Neuronal stem cell (in vitro differentiated cells): Measurements from ENCODE around the gene MLIP.

Experiments used
- DNase-seq: peaks from one replicate; pipeline ENCODE4 v3.0.0-alpha.2; 2013; ENCODE audit warnings: low spot score
- H2AFZ ChIP-seq: one replicate; pipeline ENCODE4 v1.6.1; 2013; ENCODE audit warnings: mild to moderate bottlenecking, low read length, inconsistent platforms
- H2AK5ac ChIP-seq: 2 replicates; pipeline ENCODE4 v1.6.1; 2013; ENCODE audit warnings: low read depth, mild to moderate bottlenecking, inconsistent platforms, low read length, moderate library complexity, mixed read lengths
- H2BK120ac ChIP-seq: 2 replicates; pipeline ENCODE4 v1.6.1; 2013; ENCODE audit warnings: low read depth, mild to moderate bottlenecking, inconsistent platforms, low read length, moderate library complexity, mixed read lengths
- H2BK12ac ChIP-seq: one replicate; pipeline ENCODE4 v1.6.1; 2013; ENCODE audit warnings: low read length, inconsistent platforms
- H2BK15ac ChIP-seq: 2 replicates; pipeline ENCODE4 v1.6.1; 2013; ENCODE audit warnings: mild to moderate bottlenecking, low read length, inconsistent platforms, mixed read lengths
- H2BK5ac ChIP-seq: one replicate; pipeline ENCODE4 v1.6.1; 2013; ENCODE audit warnings: inconsistent platforms, mild to moderate bottlenecking, low read length, moderate library complexity
- H3K14ac ChIP-seq: one replicate; pipeline ENCODE4 v1.6.1; 2013; ENCODE audit warnings: low read length, inconsistent platforms
- H3K18ac ChIP-seq: 2 replicates; pipeline ENCODE4 v1.6.1; 2013; ENCODE audit warnings: low read length, inconsistent platforms
- H3K23ac ChIP-seq: 2 replicates; pipeline ENCODE4 v1.6.1; 2013; ENCODE audit warnings: low read depth, mild to moderate bottlenecking, mixed read lengths, low read length, inconsistent platforms; ENCODE audit not compliant: poor library complexity
- H3K27ac ChIP-seq: replicated peaks from 3 replicates; pipeline ENCODE4 v1.5.1; 2013; ENCODE audit warnings: low read length, inconsistent platforms
- H3K27me3 ChIP-seq, 3 experiments: 2 replicates each; pipeline ENCODE4 v1.6.1; 2013; ENCODE audit warnings: low read length in 3 of 3, mild to moderate bottlenecking in 2 of 3, inconsistent platforms in 1 of 3, low read depth in 1 of 3, mixed read lengths in 1 of 3, moderate library complexity in 1 of 3; ENCODE audit not compliant: control insufficient read depth in 3 of 3, insufficient read depth in 3 of 3
- H3K36me3 ChIP-seq, 2 donors: replicated peaks in 1 of 2; 2 replicates each; pipeline ENCODE4 v1.6.1; 2013; ENCODE audit warnings: low read length in 2 of 2; ENCODE audit not compliant: control insufficient read depth in 2 of 2, insufficient read depth in 2 of 2
- H3K4ac ChIP-seq: 2 replicates; pipeline ENCODE4 v1.6.1; 2013; ENCODE audit warnings: inconsistent platforms, mild to moderate bottlenecking, low read length, moderate library complexity
- H3K4me1 ChIP-seq, 2 donors: 1 replicate in 1 of 2; 2 replicates in 1 of 2; pipeline ENCODE4 v1.6.1; 2013; ENCODE audit warnings: low read length in 2 of 2, low read depth in 1 of 2; ENCODE audit not compliant: control insufficient read depth in 2 of 2, insufficient read depth in 1 of 2
- H3K4me2 ChIP-seq: one replicate; pipeline ENCODE4 v1.6.1; 2013; ENCODE audit warnings: mild to moderate bottlenecking, low read length, inconsistent platforms; ENCODE audit not compliant: insufficient read depth, poor library complexity, severe bottlenecking
- H3K4me3 ChIP-seq, 2 donors: 2 replicates each; pipeline ENCODE4 v1.5.1; 2013; ENCODE audit warnings: low read length in 2 of 2, mild to moderate bottlenecking in 2 of 2, inconsistent platforms in 1 of 2, moderate library complexity in 1 of 2
- H3K79me1 ChIP-seq: one replicate; pipeline ENCODE4 v1.6.1; 2013; ENCODE audit warnings: low read depth, mild to moderate bottlenecking, inconsistent platforms, low read length, moderate library complexity
- H3K9ac ChIP-seq: one replicate; pipeline ENCODE4 v1.6.1; 2013; ENCODE audit warnings: mild to moderate bottlenecking, low read depth, low read length, inconsistent platforms; ENCODE audit not compliant: poor library complexity
- H3K9me3 ChIP-seq, 2 donors: replicated peaks in 1 of 2; 2 replicates each; pipeline versions ENCODE3 to v1.6.1; 2013; ENCODE audit warnings: low read length in 2 of 2, mild to moderate bottlenecking in 2 of 2, inconsistent platforms in 1 of 2, low read depth in 1 of 2, mixed read lengths in 1 of 2, moderate library complexity in 1 of 2; ENCODE audit not compliant: control insufficient read depth in 2 of 2, insufficient read depth in 1 of 2
- H4K8ac ChIP-seq: one replicate; pipeline ENCODE4 v1.6.1; 2013; ENCODE audit warnings: low read depth, mild to moderate bottlenecking, inconsistent platforms, low read length, moderate library complexity
- H4K91ac ChIP-seq: one replicate; pipeline ENCODE4 v1.6.1; 2013; ENCODE audit warnings: low read length, low read depth, mild to moderate bottlenecking, inconsistent platforms; ENCODE audit not compliant: poor library complexity
- WGBS, 2 donors: extraction: QIAGEN DNeasy Blood & Tissue Kit; methylation state at CpG; one replicate each; pipeline ENCODE4 v1.1.7; 2013; ENCODE audit warnings: missing lambda C conversion rate in 2 of 2, mixed read lengths in 1 of 2; ENCODE audit not compliant: insufficient read length in 2 of 2, insufficient replicate concordance in 1 of 2; ENCODE audit errors: extremely low coverage in 2 of 2; 5-methylcytosine and 5-hydroxymethylcytosine counted together

Gene MLIP

GRCh38 chr6:54194067-54194466 lies 82.8 kb downstream of the MLIP start:
- no peak overlapping the region for H3K9ac ChIP-seq

GRCh38 chr6:54195637-54196036 lies 84.4 kb downstream of the MLIP start:
- DNase-seq = no peak
- no peak overlapping the region for H4K8ac ChIP-seq
- no CpG with 5 or more reads among the region's 3 CpGs for WGBS, 2 donors
- no peaks in the 10 kb centered on the region for H3K36me3 ChIP-seq
- no peak overlapping the region for H3K4me2 ChIP-seq
- H3K4me1 ChIP-seq = peaks cover 3 to 4% of the 10 kb centered on the region in 2 donors
- H2BK15ac ChIP-seq = no peak overlapping the region
- no peak overlapping the region for H2AFZ ChIP-seq
- H3K4ac ChIP-seq = no peak overlapping the region
- no peak overlapping the region for H4K91ac ChIP-seq
- H3K79me1 ChIP-seq = no peaks in the 10 kb centered on the region
- no peak overlapping the region for H3K23ac ChIP-seq
- no peaks in the 10 kb centered on the region for H3K27me3 ChIP-seq
- no peak overlapping the region for H2BK5ac ChIP-seq
- H3K27ac ChIP-seq = no peak overlapping the region
- no peak overlapping the region for H3K4me3 ChIP-seq
- no peak overlapping the region for H3K18ac ChIP-seq
- no peak overlapping the region for H2AK5ac ChIP-seq
- H2BK120ac ChIP-seq = no peak overlapping the region
- no peak overlapping the region for H3K9ac ChIP-seq
- H3K9me3 ChIP-seq = no peaks in the 10 kb centered on the region
- no peak overlapping the region for H2BK12ac ChIP-seq
- no peak overlapping the region for H3K14ac ChIP-seq

More at GRCh38 chr6:54194067-54194466, 82.8 kb downstream of the MLIP start:
- Histone ChIP-seq H2BK5ac (no peak overlapping the region), H3K4me2 (no peak overlapping the region), H2AK5ac (no peak overlapping the region), H3K4ac (no peak overlapping the region), H4K91ac (no peak overlapping the region), H3K4me1 (peaks cover 3 to 4% of the 10 kb centered on the region in 2 donors), H3K18ac (no peak overlapping the region), H2BK12ac (no peak overlapping the region), H3K9me3 (no peaks in the 10 kb centered on the region), H2AFZ (peak overlapping the region; percentile 84), H2BK15ac (no peak overlapping the region), H3K36me3 (no peaks in the 10 kb centered on the region), H4K8ac (no peak overlapping the region), H3K27me3 (no peaks in the 10 kb centered on the region), H3K79me1 (no peaks in the 10 kb centered on the region), H2BK120ac (no peak overlapping the region), H3K27ac (no peak overlapping the region), H3K4me3 (no peak overlapping the region), H3K14ac (no peak overlapping the region), H3K23ac (no peak overlapping the region)
- WGBS, 2 donors = no CpG with 5 or more reads among the region's 4 CpGs
- no peak for DNase-seq

- no peak overlapping the region for H3K4me2 ChIP-seq
- no peak overlapping the region for H4K91ac ChIP-seq
- no peaks in the 10 kb centered on the region for H3K9me3 ChIP-seq
- H3K27me3 ChIP-seq = no peaks in the 10 kb centered on the region
- no peak overlapping the region for H3K23ac ChIP-seq
- no peak overlapping the region for H2BK120ac ChIP-seq
- DNase-seq = no peak
- H3K4me1 ChIP-seq = peaks cover 3 to 4% of the 10 kb centered on the region in 2 donors
- H3K14ac ChIP-seq = no peak overlapping the region
- H4K8ac ChIP-seq = no peak overlapping the region
- H3K18ac ChIP-seq = no peak overlapping the region
- no peak overlapping the region for H3K27ac ChIP-seq
- H2AFZ ChIP-seq = no peak overlapping the region
- H2BK5ac ChIP-seq = no peak overlapping the region
- no CpG with 5 or more reads among the region's 3 CpGs for WGBS, 2 donors
- H2BK12ac ChIP-seq = no peak overlapping the region
- H3K9ac ChIP-seq = no peak overlapping the region
- H3K79me1 ChIP-seq = no peaks in the 10 kb centered on the region
- H3K36me3 ChIP-seq = no peaks in the 10 kb centered on the region
- H3K4me3 ChIP-seq = no peak overlapping the region
- no peak overlapping the region for H2BK15ac ChIP-seq
- no peak overlapping the region for H3K4ac ChIP-seq
- H2AK5ac ChIP-seq = no peak overlapping the region
Observed at GRCh38 chr6:54196905-54197304, 85.7 kb downstream of the MLIP start.

- Histone ChIP-seq H3K18ac (no peak overlapping the region), H3K4ac (no peak overlapping the region), H3K79me1 (no peaks in the 10 kb centered on the region), H3K4me2 (no peak overlapping the region), H2BK15ac (no peak overlapping the region), H3K4me1 (peaks cover 3 to 4% of the 10 kb centered on the region in 2 donors), H4K91ac (no peak overlapping the region), H3K4me3 (no peak overlapping the region), H3K36me3 (no peaks in the 10 kb centered on the region), H3K9ac (no peak overlapping the region), H3K27me3 (no peaks in the 10 kb centered on the region), H2AK5ac (no peak overlapping the region), H2BK12ac (no peak overlapping the region), H2BK5ac (no peak overlapping the region), H3K27ac (no peak overlapping the region), H3K23ac (no peak overlapping the region), H3K9me3 (no peaks in the 10 kb centered on the region), H4K8ac (no peak overlapping the region), H2AFZ (no peak overlapping the region), H3K14ac (no peak overlapping the region), H2BK120ac (no peak overlapping the region)
- no peak for DNase-seq
- no CpG with 5 or more reads among the region's 3 CpGs for WGBS, 2 donors
Observed at GRCh38 chr6:54198134-54198533, 86.9 kb downstream of the MLIP start.
